Uterus (tissue), 2 donors: Measurements from ENCODE around the gene TTC13.

Experiments
- CTCF ChIP-seq, 4 experiments: fragments of 200-600 bp in 2 of 4; fragments of 450-650 bp in 2 of 4; sonication (generic) in 2 of 4; IDR thresholded peaks; one replicate each; pipeline ENCODE4 v1.5.1; 2016 to 2019; ENCODE audit warnings: antibody characterized with exemption in 4 of 4, mild to moderate bottlenecking in 2 of 4, moderate library complexity in 1 of 4
- POLR2A ChIP-seq, 2 donors: fragments of 450-650 bp; IDR thresholded peaks; one replicate each; pipeline ENCODE4 v1.6.1; 2016; ENCODE audit warnings: antibody characterized with exemption in 2 of 2, mild to moderate bottlenecking in 1 of 2, moderate library complexity in 1 of 2

DNA sequence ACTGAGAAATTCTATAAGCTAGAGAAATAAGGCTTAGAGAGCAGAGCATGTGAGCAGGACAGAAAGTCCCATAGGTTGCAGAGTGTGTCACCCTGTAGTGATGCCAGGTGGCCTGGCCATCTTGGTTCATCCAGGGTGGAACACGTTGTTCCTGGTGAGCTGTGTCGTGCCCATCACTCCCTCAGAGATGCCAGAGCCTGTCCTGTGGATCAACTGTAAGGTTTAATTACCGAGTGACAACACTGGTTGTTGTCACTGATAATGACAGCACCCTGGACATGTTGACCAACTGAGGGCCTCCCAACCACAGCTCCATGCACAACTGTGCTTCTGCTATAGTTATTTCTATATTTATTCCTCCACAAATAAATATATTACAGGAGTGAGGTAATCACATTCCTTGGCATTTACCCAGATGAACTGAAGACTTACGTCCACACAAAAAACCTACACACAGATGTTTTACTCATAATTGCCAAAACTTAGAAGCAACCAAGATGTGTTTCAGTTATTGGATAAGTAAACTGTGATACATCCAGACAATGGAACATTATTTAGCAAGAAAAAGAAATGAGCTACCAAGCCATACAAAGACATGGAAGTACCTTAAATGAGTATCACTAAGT lies 116.6 kb downstream of the TTC13 start:
- TF ChIP-seq CTCF (IDR thresholded peaks at IDR 0.05), result no peak
- no peak for TF ChIP-seq POLR2A (IDR thresholded peaks at IDR 0.05)
